Brain pericyte (primary cell): ENCODE measurements around the gene STMN3.
"Not testable (repeated sequence)": the region's sequence is repeated elsewhere in the genome, so short reads cannot be mapped to it uniquely, and the experiment has no call there.

Experiments
- DNase-seq: peaks from one replicate; pipeline ENCODE4 v3.0.0-alpha.2; 2012; ENCODE audit warnings: low read depth, low spot score

STMN3 gene

GRCh38 chr20:63657937-63658748, 4.9 kb upstream of the STMN3 start, which contains the start of gene RTEL1:
TSS of gene RTEL1 (plus strand) at chr20:63658312. CDS start at chr20:63659403, 1,091 bp downstream.
- peak; percentile 78 for DNase-seq

- DNase-seq: no peak
These were observed 4.2 kb upstream of the STMN3 start for GRCh38 chr20:63657260-63657936.

GRCh38 chr20:63656451-63656850, 3.2 kb upstream of the STMN3 start:
- no peak for DNase-seq

- no peak for DNase-seq
These were observed 2.0 kb upstream of the STMN3 start for GRCh38 chr20:63655249-63655648.

GRCh38 chr20:63653974-63654668, 897 bp upstream of the STMN3 start:
- DNase-seq: no peak

- DNase-seq: no peak
These were observed 838 bp downstream of the STMN3 start for GRCh38 chr20:63652192-63652980.

- no peak for DNase-seq
These were observed 1.4 kb downstream of the STMN3 start for GRCh38 chr20:63651942-63652191.

- not testable (repeated sequence) for DNase-seq
These were observed 2.7 kb downstream of the STMN3 start for GRCh38 chr20:63650486-63650885.

GRCh38 chr20:63648895-63649589, 4.2 kb downstream of the STMN3 start:
- DNase-seq: no peak

- DNase-seq: no peak
These were observed 5.0 kb downstream of the STMN3 start for GRCh38 chr20:63648190-63648589.

GRCh38 chr20:63645218-63645617, 8.0 kb downstream of the STMN3 start:
- DNase-seq: no peak

- no peak for DNase-seq
These were observed 9.3 kb downstream of the STMN3 start for GRCh38 chr20:63643946-63644345.

GRCh38 chr20:63643499-63643898, 9.7 kb downstream of the STMN3 start:
- DNase-seq: no peak

- no peak for DNase-seq
These were observed 10.5 kb downstream of the STMN3 start for GRCh38 chr20:63642527-63643247.

GRCh38 chr20:63641792-63642523, 11.3 kb downstream of the STMN3 start:
- DNase-seq: no peak

- no peak for DNase-seq
These were observed 12.0 kb downstream of the STMN3 start for GRCh38 chr20:63641146-63641791.

GRCh38 chr20:63640686-63641085, 12.5 kb downstream of the STMN3 start:
- DNase-seq: not testable (repeated sequence)

GRCh38 chr20:63640086-63640485, 13.1 kb downstream of the STMN3 start:
- DNase-seq: no peak
